Pancreas (tissue), 10 donors: ENCODE results near the gene KIF20B. TPM values are rescaled to one million over a fixed set of nuclear protein-coding genes. Genes with fewer than 3 reads are reported as not detected.

ENCODE experiments used
- ATAC-seq, 4 donors: fragments of 200-7000 bp; cut with Tn5 transposase; one replicate each; pipeline versions ENCODE4 v1.8.0 to v1.9.1; 2020; ENCODE audit warnings: mild to moderate bottlenecking in 4 of 4, moderate library complexity in 4 of 4
- DNase-seq, 6 donors: peaks; one replicate each; pipeline ENCODE4 v3.0.0-alpha.2; 2020
- FAIRE-seq: peaks from 2 replicates; lab custom pipeline; 2012; peaks lifted over from hg19 to GRCh38; lab: Jason Lieb, UNC
- H3K27ac ChIP-seq, 4 donors: fragments of 200-600 bp; sonication (generic); 1 replicate in 3 of 4; 2 replicates in 1 of 4; pipeline versions ENCODE4 v1.5.0 to v1.8.0; 2020
- H3K27me3 ChIP-seq, 4 donors: fragments of 200-600 bp; one replicate each; pipeline ENCODE4 v1.8.0; 2021
- H3K36me3 ChIP-seq, 3 donors: fragments of 200-600 bp; sonication (generic) in 1 of 3; one replicate each; pipeline versions ENCODE4 v1.5.0 to v1.8.0; 2020 to 2021
- H3K4me1 ChIP-seq, 3 donors: fragments of 200-600 bp; one replicate each; pipeline ENCODE4 v1.8.0; 2021
- H3K4me3 ChIP-seq, 4 donors: fragments of 200-600 bp; sonication (generic) in 2 of 4; one replicate each; pipeline versions ENCODE4 v1.5.0 to v1.8.0; 2020 to 2021
- H3K9me3 ChIP-seq, 4 donors: fragments of 200-600 bp; one replicate each; pipeline ENCODE4 v1.8.0; 2021
- WGBS, 2 donors: extraction: QIAGEN DNeasy Blood & Tissue Kit; methylation state at CpG; one replicate each; pipeline ENCODE4 v1.1.7; 2013; 5-methylcytosine and 5-hydroxymethylcytosine counted together
- intact Hi-C, 3 donors: fragments of 100-400 bp; cut with DNase I; formaldehyde crosslinking; loops; one replicate each; pipeline versions ENCODE4 v1.11.1 to v1.14.2; 2022
- polyA plus RNA-seq, 2 donors: library from polyadenylated mRNA; stranded (reverse); fragments of 200-250 nt; gene quantifications; one replicate each; pipeline ENCODE4 v1.2.3, GENCODE V29; 2013
- total RNA-seq, 6 donors: library from RNA; stranded (reverse); fragmentation: NEBNext Ultra II Directional in 4 of 6; extraction: Animal tissue kit (Norgen Biotek cat#: 25700) in 4 of 6; gene quantifications; one replicate each; pipeline versions ENCODE4 v1.2.1 to v1.2.4, GENCODE V29; 2021 to 2023
- TF ChIP-seq, protein P1 (sequence below), 4 donors: fragments of 200-600 bp; sonication (generic) in 3 of 4; IDR thresholded peaks; one replicate each; pipeline versions ENCODE4 v1.5.0 to v1.8.0; 2021; ENCODE audit warnings: antibody characterized with exemption in 4 of 4
- donor health status: healthy with polysubstance abuse.
- donor health status: DM: no; HTN: no; CAD: no; lungs with moderate emphysema.
- donor health status: DM: no; HTN: no; CAD: no.
- donor health status: control.
- donor health status: control.
- donor health status: Bipolar disorder and iron deficiency.
- donor health status: DM: yes; HTN: yes; CAD: no.
- donor health status: DM: no; HTN: no; CAD: no.
- donor health status: DM: no; HTN: no; CAD: no.
- donor health status: DM: yes; HTN: yes; CAD: no.

KIF20B gene
- total and polyA plus RNA-seq, 8 donors = 0.34 to 2.5 (median 1.3) TPM

DNA sequence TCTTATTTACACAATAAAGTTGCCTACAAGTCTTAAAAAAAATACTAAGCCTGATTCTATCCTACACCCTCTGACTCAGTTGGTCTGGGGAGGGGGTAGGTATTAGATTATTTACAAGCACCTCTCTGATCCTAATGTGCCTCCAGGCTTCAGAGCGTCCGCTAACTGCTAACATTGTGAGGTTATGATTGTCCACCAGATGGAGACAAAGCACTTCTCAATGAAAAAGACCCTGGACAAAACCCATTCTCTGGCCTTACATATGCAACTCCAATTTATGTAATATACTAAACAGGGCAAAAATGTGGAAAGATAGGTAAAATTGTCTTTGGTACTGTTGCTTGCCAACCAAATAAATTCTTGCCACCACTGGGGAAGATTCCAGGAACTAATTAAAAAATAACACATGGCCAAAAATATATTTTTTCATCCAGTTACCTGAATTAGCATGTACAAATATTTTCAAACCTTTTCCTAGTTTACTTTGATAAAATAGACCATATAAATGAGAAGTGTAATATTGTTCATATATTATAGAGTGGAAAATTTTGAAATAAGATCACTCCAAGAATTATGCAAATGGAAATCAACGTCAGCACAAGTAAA lies 92.4 kb downstream of the KIF20B start:
- intact Hi-C loops = loop anchor here in 1 of 3 donors (10.0 kb wide), 1 partner anchor 991 kb away; no protein-coding TSS in a partner anchor
- H3K27me3 ChIP-seq = no peaks in the 10 kb centered on the region
- no peaks in the 10 kb centered on the region for H3K9me3 ChIP-seq
- peak; percentile 66 to 89 (median 88) for ATAC-seq
- 30 to 33% methylated on average over 3 of the region's 3 CpGs for WGBS, 2 donors
- no peaks in the 10 kb centered on the region for H3K4me1 ChIP-seq
- peak in 2 of 6 donors; percentile 22 to 42 for DNase-seq
- no peaks in the 10 kb centered on the region for H3K36me3 ChIP-seq
- peak; percentile 64 for FAIRE-seq
- H3K4me3 ChIP-seq = no peak overlapping the region
- H3K27ac ChIP-seq = no peak overlapping the region
- TF ChIP-seq, protein P1, sequence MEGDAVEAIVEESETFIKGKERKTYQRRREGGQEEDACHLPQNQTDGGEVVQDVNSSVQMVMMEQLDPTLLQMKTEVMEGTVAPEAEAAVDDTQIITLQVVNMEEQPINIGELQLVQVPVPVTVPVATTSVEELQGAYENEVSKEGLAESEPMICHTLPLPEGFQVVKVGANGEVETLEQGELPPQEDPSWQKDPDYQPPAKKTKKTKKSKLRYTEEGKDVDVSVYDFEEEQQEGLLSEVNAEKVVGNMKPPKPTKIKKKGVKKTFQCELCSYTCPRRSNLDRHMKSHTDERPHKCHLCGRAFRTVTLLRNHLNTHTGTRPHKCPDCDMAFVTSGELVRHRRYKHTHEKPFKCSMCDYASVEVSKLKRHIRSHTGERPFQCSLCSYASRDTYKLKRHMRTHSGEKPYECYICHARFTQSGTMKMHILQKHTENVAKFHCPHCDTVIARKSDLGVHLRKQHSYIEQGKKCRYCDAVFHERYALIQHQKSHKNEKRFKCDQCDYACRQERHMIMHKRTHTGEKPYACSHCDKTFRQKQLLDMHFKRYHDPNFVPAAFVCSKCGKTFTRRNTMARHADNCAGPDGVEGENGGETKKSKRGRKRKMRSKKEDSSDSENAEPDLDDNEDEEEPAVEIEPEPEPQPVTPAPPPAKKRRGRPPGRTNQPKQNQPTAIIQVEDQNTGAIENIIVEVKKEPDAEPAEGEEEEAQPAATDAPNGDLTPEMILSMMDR (IDR thresholded peaks at IDR 0.05) = peak; percentile 57 to 65 (median 58)

DNA sequence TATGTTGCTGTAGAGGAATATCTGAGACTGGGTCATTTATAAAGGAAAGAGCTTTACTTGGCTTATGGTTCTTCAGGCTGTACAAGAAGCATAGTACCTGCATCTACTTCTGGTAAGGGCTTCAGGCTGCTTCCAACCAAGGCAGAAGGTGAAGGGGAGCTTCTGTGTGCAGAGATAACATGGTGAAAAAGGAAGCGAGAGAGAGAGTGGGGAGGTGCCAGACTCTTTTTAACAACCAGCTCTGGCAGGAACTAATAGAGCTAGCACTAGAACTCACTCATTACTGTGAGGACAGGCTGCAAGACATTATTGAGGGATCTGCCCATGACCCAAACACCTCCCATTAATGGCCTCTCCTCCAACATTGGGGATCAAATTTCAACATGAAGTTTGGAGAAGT lies 94.5 kb downstream of the KIF20B start:
- intact Hi-C loops = loop anchor here in 1 of 3 donors (10.0 kb wide), 1 partner anchor 989 kb away; no protein-coding TSS in a partner anchor
- no peaks in the 10 kb centered on the region for H3K27me3 ChIP-seq
- no peak for DNase-seq

DNA sequence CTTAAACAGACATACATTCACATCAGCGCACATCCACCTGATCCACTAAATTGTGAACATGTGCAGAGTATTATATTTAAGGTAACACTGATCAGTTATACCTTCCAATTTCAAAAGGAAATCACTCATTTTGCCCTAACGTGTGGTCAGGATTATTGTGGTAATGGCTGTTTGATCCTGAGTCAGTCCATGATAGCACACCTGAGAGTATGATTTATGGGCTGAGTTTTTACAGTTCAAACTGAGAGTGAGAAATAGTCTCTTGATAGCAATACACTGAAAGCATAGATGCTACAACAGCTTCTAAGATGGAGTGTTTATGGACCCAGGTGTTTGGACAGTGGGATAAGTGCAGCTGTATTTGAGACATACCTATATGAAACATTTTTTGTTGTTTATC lies 96.7 kb downstream of the KIF20B start:
- no peak for DNase-seq
- H3K4me3 ChIP-seq = no peak overlapping the region
- FAIRE-seq = no peak
- TF ChIP-seq, protein P1 (IDR thresholded peaks at IDR 0.05) = no peak
- intact Hi-C loops = loop anchor here in 1 of 3 donors (10.0 kb wide), 1 partner anchor 987 kb away; no protein-coding TSS in a partner anchor
- H3K9me3 ChIP-seq = no peaks in the 10 kb centered on the region
- H3K4me1 ChIP-seq = no peaks in the 10 kb centered on the region
- no peak overlapping the region for H3K27ac ChIP-seq
- H3K36me3 ChIP-seq = no peaks in the 10 kb centered on the region
- no peak for ATAC-seq
- WGBS, 2 donors = 56 to 68% methylated on average over 2 of the region's 2 CpGs
- no peaks in the 10 kb centered on the region for H3K27me3 ChIP-seq

More for the DNA sequence above, 94.5 kb downstream of the KIF20B start:
- Histone ChIP-seq H3K9me3 (no peaks in the 10 kb centered on the region), H3K27ac (no peak overlapping the region), H3K36me3 (no peaks in the 10 kb centered on the region), H3K4me1 (no peaks in the 10 kb centered on the region), H3K4me3 (no peak overlapping the region)
- no peak for FAIRE-seq
- no peak for ATAC-seq
- WGBS, 2 donors = 60 to 71% methylated on average over 1 of the region's 1 CpG
- TF ChIP-seq, protein P1 (IDR thresholded peaks at IDR 0.05) = no peak

DNA sequence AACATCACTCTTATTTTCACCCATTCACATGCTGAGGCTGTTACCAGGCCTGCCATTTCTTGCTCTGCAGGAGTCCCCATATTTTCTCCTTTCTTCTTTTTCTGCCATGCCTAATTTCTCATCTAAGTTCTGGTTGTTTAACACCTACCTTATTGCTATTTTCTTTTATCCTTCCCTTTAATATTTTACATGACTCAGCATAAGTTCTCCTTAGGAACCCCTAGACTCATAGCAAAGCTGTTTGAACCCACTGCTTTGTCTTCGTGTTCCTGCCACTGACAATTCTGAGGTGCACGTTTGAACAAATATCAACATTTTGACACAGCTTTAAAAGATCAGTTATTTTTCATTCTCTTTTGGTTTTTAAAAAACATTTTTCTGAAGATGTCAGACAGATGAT lies 98.2 kb downstream of the KIF20B start:
- no peaks in the 10 kb centered on the region for H3K27me3 ChIP-seq
- intact Hi-C loops = loop anchor here in 1 of 3 donors (10.0 kb wide), 1 partner anchor 985 kb away; no protein-coding TSS in a partner anchor
- TF ChIP-seq, protein P1 (IDR thresholded peaks at IDR 0.05) = no peak
- H3K36me3 ChIP-seq = no peaks in the 10 kb centered on the region
- H3K4me3 ChIP-seq = no peak overlapping the region
- H3K27ac ChIP-seq = no peak overlapping the region
- ATAC-seq = no peak
- no peak for FAIRE-seq
- no peaks in the 10 kb centered on the region for H3K4me1 ChIP-seq
- no peaks in the 10 kb centered on the region for H3K9me3 ChIP-seq
- WGBS, 2 donors = 56 to 71% methylated on average over 2 of the region's 2 CpGs
- no peak for DNase-seq

DNA sequence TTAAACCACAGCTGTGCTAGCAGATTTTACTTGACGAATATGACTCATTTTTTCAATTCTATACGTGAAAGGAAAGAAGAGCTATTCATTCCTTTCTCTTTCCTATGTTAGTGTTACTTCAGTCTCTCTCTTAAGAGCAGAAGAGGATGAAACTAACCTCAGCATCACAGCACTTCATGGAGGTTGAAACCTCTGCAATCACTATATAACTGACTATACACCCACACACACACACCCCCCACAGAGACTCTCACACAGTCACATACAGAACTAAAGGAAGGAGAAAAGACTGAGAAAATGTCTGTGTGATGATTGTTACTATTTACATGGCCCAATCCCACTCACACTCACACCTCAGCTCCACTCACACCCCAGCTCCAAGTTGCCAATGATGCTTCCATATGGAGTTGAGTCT lies 104.2 kb downstream of the KIF20B start:
- H3K36me3 ChIP-seq = no peaks in the 10 kb centered on the region
- WGBS, 2 donors = 49 to 60% methylated on average over 2 of the region's 2 CpGs
- intact Hi-C loops = no loop called here
- H3K4me3 ChIP-seq = no peak overlapping the region
- no peaks in the 10 kb centered on the region for H3K9me3 ChIP-seq
- DNase-seq (no peak), FAIRE-seq (no peak), ATAC-seq (no peak)
- no peak overlapping the region for H3K27ac ChIP-seq
- TF ChIP-seq, protein P1 (IDR thresholded peaks at IDR 0.05) = no peak
- no peaks in the 10 kb centered on the region for H3K4me1 ChIP-seq
- no peaks in the 10 kb centered on the region for H3K27me3 ChIP-seq
